Suprapubic skin (tissue), 4 donors: Measurements from ENCODE around the gene FAM110A.

Experiments
- POLR2A ChIP-seq, 2 donors: fragments of 450-650 bp; IDR thresholded peaks; one replicate each; pipeline ENCODE4 v1.6.1; 2017; ENCODE audit warnings: antibody characterized with exemption in 2 of 2, mild to moderate bottlenecking in 2 of 2, moderate library complexity in 2 of 2
- POLR2AphosphoS5 ChIP-seq, 3 donors: sonication (generic); formaldehyde crosslinking; IDR thresholded peaks; one replicate each; pipeline ENCODE4 v1.6.1; 2017; ENCODE audit warnings: antibody characterized with exemption in 3 of 3
- TF ChIP-seq, protein P1 (sequence below), 2 donors: fragments of 200-600 bp in 1 of 2; fragments of 450-650 bp in 1 of 2; sonication (generic) in 1 of 2; IDR thresholded peaks; one replicate each; pipeline ENCODE4 v1.5.1; 2016 to 2019; ENCODE audit warnings: antibody characterized with exemption in 2 of 2, mild to moderate bottlenecking in 1 of 2, moderate library complexity in 1 of 2

DNA sequence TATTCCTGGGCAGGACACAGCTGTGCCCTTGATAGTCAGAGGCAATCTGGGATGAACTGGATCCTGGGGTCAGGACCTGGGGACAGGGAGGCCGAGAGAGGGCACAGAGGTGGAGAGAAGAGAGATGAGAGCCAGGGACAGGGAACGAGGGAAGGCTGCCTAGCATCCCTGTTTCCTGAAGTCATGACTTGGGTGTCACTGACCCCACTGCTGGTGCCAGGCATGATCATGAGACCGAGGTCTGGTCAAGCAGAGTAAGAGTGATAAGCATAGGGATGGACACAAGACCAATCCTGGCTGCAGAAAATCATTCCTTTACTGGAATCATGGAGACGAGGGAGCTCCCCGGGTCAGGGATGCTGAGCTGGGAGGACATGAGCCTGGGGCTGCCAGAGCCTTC lies 36.1 kb downstream of the FAM110A start:
- TF ChIP-seq, protein P1, sequence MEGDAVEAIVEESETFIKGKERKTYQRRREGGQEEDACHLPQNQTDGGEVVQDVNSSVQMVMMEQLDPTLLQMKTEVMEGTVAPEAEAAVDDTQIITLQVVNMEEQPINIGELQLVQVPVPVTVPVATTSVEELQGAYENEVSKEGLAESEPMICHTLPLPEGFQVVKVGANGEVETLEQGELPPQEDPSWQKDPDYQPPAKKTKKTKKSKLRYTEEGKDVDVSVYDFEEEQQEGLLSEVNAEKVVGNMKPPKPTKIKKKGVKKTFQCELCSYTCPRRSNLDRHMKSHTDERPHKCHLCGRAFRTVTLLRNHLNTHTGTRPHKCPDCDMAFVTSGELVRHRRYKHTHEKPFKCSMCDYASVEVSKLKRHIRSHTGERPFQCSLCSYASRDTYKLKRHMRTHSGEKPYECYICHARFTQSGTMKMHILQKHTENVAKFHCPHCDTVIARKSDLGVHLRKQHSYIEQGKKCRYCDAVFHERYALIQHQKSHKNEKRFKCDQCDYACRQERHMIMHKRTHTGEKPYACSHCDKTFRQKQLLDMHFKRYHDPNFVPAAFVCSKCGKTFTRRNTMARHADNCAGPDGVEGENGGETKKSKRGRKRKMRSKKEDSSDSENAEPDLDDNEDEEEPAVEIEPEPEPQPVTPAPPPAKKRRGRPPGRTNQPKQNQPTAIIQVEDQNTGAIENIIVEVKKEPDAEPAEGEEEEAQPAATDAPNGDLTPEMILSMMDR (IDR thresholded peaks at IDR 0.05): no peak
- TF ChIP-seq POLR2AphosphoS5 (IDR thresholded peaks at IDR 0.05): no peak
- no peak for TF ChIP-seq POLR2A (IDR thresholded peaks at IDR 0.05)
